GM18873 (cell line): Measurements from ENCODE around the gene BMP10.

Experiments
- ATAC-seq: cut with Tn5 transposase; IDR thresholded peaks from one replicate; pipeline ENCODE4 v1.9.1; 2021; ENCODE audit warnings: mild to moderate bottlenecking, moderate library complexity, moderate number of reproducible peaks; ENCODE audit not compliant: unreplicated experiment, low FRiP score

The BMP10 gene

DNA sequence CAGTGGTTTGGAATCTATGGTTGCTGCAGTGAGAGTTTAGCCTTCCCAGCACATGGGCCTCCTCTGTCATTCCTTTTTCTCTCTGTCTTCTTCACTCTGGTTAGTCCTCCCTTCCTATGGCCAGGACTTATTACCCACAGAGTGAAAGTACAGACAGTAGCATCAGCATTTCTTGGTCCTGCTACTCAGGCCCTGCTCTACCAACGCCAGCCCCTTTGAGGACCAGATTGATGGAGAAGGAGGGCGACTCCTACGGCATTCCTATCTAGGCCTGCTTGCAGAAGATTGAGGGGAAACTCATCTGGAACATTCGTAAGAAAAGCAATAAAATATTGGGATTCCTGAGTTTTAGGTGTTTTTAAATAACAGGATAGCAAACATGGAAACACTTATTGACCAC, 43.5 kb downstream of the BMP10 start:
- ATAC-seq = no peak

GRCh38 chr2:68825866-68826265, 45.3 kb downstream of the BMP10 start:
- ATAC-seq = no peak

DNA sequence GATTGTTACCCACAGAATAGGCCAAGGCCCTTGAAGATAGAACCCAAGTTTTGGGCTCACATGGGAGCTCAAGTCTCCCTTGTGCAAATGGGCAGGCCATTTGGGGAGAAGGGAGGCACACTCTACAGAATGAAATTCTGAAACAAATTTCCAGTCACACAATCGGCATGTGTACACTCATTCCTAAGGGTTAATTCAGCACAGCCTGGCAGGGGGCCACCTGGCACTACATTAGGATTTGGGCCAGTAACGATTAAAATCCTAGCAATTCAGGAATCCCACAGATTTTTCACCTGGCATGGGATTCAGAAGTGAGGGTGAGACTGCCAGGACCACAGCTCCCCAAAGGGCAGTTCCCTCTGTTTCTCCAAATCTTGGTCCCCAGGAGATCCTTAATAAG, 46.4 kb downstream of the BMP10 start:
- no peak for ATAC-seq

DNA sequence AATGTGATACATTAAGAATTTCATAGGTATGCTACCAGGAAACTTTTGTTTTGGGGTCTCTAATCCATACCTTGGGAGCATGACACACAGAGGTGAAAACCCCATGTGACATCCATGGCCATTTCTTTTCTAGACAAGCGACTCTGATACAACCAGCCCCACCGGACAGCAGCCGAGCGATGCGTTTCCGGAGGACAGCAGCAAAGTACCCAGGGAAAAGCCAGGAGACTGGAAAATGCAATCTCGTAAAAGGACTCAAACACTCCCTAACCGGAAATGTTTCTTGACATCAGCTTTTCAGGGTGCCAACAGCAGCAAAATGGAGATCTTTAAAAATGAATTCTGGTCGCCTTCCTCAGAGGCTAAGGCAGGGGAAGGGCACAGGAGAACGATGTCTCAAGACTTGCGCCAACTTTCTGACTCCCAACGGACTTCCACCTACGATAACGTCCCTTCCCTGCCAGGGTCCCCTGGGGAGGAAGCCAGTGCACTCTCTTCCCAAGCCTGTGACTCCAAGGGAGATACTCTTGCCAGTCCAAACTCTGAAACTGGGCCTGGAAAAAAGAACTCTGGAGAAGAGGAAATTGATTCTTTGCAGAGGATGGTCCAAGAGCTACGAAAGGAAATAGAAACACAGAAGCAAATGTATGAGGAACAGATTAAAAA, 48.9 kb downstream of the BMP10 start:
- ATAC-seq = no peak

DNA sequence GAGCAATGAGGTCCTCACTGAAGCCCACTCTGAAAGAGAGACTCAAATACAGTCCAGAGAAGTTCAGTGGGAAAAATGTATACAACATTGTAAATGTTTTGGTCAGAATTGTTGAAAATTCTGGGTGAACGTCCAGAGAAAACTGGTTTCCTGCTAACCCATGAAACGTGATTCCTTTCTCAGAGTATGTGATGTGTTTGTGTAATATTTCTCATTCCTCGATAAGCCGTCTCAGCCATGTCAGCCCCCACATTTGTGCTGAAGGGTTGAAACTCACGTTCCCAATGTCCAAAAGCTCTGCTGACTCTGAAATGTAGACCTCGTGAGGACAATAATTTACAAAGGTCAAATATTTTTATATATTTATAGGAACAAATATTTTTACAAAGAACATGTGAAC, 51.6 kb downstream of the BMP10 start:
- no peak for ATAC-seq

- ATAC-seq = no peak
Observed at GRCh38 chr2:68817306-68817705, 53.9 kb downstream of the BMP10 start.
